GM12873 (cell line): ENCODE results near the gene OR7A10.

ENCODE experiments used
- CTCF ChIP-seq: IDR thresholded peaks from 2 replicates; pipeline ENCODE4 v1.5.1; 2012; ENCODE audit warnings: low read depth, mild to moderate bottlenecking, moderate library complexity, low read length, control low read depth; ENCODE audit not compliant: insufficient read depth; ENCODE audit errors: missing control alignments

The OR7A10 gene

GRCh38 chr19:14848822-14849221 lies at the start of gene OR7A10:
Gene OR7A10 (minus strand): TSS chr19:14848922. CDS start chr19:14841877, 7,045 bp downstream.
- TF ChIP-seq CTCF, result no peak

- no peak for TF ChIP-seq CTCF
These were observed 42.1 kb upstream of the OR7A10 start for GRCh38 chr19:14890643-14891379.

GRCh38 chr19:14889994-14890642 lies 41.4 kb upstream of the OR7A10 start:
- TF ChIP-seq CTCF, result no peak

- TF ChIP-seq CTCF, result no peak
These were observed 37.3 kb upstream of the OR7A10 start, which contains the start of gene OR7A17 for GRCh38 chr19:14886032-14886431. Gene OR7A17 (minus strand): TSS chr19:14886132. CDS start chr19:14881355, 4,777 bp downstream.

- TF ChIP-seq CTCF, result peak; percentile 45
These were observed 23.0 kb upstream of the OR7A10 start for GRCh38 chr19:14871619-14872230.

GRCh38 chr19:14868497-14868896 lies 19.8 kb upstream of the OR7A10 start:
- no peak for TF ChIP-seq CTCF

GRCh38 chr19:14843578-14843977 lies 5.1 kb downstream of the OR7A10 start:
- TF ChIP-seq CTCF, result no peak
